HG03354 (cell line): ENCODE results near the gene PPP1R12B.
"Not testable (repeated sequence)": the region's sequence is repeated elsewhere in the genome, so short reads cannot be mapped to it uniquely, and the experiment has no call there.

Source experiments
- ATAC-seq: cut with Tn5 transposase; IDR thresholded peaks from one replicate; pipeline ENCODE4 v1.9.1; 2021; ENCODE audit warnings: mild to moderate bottlenecking; ENCODE audit not compliant: unreplicated experiment, poor library complexity, severe bottlenecking

PPP1R12B gene

GRCh38 chr1:202637321-202638018 lies 289.0 kb downstream of the PPP1R12B start:
- not testable (repeated sequence) for ATAC-seq

DNA sequence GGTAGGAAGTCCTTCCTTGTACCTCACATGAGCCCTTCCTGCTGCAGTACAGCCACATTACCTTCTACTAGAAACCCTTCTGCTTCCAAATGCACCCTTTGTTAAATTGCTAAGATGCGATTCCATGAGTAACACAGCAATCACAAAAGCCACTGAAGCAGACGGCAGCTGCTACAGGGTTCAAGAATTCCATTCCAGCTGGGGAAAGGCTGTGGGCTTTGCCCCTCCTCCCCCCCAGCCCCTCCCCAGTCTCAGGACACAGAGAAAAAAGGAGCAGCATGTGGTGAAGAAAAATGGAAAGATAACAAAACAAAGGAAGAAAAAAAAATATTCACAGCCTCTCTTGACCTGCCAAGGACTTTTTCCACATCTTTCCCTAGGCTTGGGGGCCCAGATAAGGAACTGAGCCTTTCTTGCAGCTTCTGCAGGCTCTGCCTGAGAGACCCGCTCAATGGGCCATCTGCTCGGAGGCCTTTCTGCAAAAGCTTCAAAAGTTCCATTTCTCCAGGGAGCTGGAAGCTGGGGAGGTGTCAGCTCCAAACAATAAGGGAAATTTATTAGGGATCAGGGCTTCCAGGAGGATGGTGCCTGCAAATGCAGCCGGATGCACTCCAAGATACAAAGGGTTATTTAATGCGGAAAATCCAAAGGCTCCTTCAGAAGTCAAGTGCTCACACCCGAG lies 289.7 kb downstream of the PPP1R12B start:
- no peak for ATAC-seq

DNA sequence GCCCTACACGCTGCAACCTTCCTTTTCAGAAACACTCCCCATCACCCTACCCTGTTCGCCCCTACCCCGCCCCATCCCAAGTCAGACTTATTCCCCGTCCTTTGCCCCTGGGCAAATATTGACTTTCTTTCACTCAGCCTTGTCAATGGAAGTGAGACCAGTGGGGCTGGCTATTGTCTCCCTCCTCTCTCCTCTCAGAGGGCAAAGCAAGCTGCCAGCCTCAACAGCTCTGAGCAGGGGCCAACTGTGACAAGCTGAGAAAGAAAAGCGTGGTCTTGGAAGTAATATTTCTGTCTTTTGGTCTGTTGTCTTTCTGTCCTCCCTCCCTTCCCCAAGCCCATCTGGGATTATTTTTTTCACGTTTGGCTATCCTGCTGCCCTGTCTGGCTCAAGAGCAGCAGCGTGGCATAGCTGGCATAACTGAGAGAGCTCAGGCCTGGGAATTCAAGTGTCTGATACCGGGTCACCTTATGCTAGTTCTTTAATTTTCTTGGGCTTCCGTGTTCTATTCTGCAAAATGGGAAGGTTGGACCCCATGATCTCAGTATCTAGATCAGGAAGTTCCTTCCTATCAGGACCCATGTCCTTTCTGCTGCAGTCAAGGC lies 290.3 kb downstream of the PPP1R12B start:
- not testable (repeated sequence) for ATAC-seq

- no peak for ATAC-seq
Measured at GRCh38 chr1:202639500-202639899, 291.0 kb downstream of the PPP1R12B start.

DNA sequence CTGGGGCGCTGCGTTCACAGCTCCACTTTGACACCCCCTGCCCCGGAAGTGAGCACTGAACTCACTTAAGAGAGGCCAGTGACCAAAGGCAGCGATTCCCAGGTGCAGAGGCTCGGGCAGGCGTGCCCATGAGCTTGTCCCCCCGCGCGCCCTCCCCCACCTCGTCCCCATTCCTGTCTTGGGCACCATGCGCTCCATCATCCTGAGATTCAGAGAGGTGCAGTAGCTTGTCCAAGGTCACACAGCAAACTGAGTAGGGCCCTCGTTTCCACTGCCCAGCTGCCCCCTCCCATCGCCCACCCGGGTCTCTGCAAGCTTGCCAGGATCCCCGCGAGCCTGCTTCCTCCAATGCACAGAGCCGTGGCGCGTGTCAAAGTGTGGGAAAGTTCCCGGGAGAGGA lies 293.7 kb downstream of the PPP1R12B start:
- ATAC-seq, result no peak
